Activated CD4-positive, alpha-beta T cell treated with anti-CD3 and anti-CD28 coated beads for 1 hour (primary cell): ENCODE results near the gene CCBE1.
A peak's percentile ranks its signal among the peaks of the same experiment; 100 is the strongest.

ENCODE experiments used
- DNase-seq: peaks from one replicate; pipeline ENCODE4 v3.0.0-alpha.2; 2020

Gene CCBE1

DNA sequence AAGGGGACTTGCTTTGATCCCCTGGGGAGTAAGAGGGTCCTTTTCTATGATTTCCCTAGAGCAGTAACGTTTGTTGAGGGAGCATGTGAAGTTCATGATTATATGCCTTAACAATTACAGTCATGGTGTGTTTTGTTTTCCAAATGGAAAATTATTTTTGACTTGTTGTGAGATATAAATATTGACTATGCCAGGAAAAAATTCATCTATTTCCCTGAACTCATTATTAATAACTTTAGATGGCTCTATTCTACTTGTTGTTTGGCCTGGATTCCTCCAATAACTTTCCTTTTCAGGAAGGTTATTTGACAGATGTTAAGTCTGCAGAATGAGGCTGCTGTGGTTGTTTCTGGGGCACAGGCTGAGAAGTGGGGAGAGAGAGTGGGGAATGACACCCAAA, 266.1 kb downstream of the CCBE1 start:
- DNase-seq, result no peak

DNA sequence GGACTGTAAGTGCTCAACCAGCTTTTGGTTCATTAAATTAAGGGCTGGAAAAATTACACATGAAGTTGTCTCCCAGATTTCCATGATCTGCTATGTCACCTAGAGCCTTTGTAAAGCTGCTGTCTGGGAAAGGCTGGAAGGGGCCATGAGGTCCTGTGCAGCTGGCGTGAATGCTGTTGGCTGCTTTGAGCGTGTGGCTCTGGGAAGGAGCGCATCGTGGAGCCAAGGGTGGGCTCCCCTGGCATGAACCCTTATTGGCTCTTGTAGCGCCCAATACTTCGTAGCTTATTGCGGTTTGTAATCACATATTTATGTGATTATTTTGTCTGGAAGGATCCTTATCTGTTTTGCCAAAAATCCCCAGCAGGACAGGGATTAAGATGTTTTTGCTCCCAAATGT, 267.6 kb downstream of the CCBE1 start:
- DNase-seq, result no peak

GRCh38 chr18:59428018-59428417, 269.2 kb downstream of the CCBE1 start:
- no peak for DNase-seq

DNA sequence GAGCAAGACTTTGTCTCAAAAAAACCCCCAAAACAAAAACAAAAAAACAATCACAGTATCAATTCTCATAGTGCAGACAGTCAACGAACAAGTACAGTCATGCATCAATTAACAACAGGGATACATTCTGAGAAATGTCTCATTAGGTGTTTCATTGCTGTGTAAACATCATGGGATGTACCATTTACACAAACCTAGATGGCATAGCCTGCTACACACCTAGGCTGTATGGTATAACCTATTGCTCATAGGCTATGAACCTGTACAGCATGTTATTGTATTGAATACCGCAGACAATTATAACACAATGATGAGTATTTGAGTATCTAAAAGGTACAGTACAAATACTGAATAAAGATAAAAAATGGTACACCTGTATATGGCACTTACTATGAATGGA, 270.4 kb downstream of the CCBE1 start:
- no peak for DNase-seq

DNA sequence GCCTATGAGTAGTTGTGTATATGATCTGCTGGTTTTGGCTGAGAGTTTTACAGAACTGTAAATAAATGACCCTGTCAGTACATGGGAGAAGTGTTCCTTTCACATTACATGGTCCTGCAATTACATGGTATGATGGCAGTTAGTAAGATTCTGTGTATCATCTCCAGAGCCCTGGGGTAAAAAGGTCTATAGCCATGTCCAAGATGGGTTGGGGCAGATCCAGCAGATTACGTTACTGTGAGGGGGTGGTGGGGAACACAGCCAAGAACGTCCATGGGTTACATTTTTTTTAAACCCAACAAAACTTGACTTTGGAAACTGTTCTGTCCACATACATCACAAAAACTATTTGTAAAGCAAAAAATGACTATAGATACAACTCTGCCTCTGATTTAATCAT, 274.0 kb downstream of the CCBE1 start:
- DNase-seq, result no peak

GRCh38 chr18:59420244-59420643, 277.0 kb downstream of the CCBE1 start:
- DNase-seq, result no peak

GRCh38 chr18:59419386-59419785, 277.8 kb downstream of the CCBE1 start:
- no peak for DNase-seq

DNA sequence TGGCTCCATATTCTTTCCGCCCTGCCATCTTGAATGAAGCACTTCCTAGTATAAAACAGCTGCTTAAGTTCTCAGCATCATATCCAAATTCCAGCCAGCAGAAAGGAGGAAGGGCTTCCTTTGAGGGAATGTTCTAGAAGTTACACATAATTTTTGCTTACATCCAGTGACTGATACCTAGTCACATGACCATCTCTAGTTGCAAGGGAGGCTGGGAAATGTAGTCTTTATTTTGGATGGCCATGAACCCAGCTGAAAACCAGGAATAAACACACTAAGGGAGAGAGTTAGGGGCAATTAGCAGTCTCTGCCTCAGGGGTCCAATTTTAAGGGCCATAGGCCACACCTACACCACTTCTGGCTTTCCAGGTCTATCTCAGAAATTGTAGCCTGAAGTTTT, 280.4 kb downstream of the CCBE1 start:
- no peak for DNase-seq

GRCh38 chr18:59414111-59414653, 283.0 kb downstream of the CCBE1 start:
- DNase-seq, result no peak

DNA sequence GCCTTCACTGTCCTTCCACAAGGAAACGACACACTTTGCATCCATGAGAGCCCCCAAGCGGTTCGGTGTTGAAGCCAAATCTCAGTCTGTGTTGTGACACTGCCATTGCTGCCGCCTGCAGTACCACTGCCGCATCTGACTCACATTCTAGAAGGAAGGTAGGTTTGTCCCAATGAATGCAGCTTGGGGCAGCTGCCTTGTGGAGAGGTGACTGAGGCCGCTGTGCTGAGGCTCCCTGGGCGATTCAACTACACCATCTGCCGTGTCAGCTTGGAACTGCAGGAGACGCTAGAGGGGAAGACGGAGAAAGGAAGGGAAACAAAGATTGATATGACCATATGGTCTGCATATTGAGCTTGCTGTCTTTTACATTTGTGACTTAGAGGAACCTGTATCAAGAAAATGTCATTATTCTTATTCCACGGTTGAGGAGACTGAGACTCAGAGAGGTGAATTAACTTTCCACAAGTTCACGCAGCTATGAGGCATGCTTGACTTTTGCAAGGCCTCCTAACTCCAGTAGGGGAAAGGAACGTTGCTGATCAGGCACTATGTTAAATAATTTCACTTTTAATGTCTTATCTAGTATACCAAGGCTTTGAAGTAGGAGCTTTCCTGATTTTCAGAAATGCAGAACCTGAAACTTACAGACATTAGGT, 294.7 kb downstream of the CCBE1 start:
- peak; percentile 50 for DNase-seq

- no peak for DNase-seq
Observed at GRCh38 chr18:59400407-59400806, 296.8 kb downstream of the CCBE1 start.

- DNase-seq, result no peak
Observed at GRCh38 chr18:59395226-59396175, 301.7 kb downstream of the CCBE1 start.

GRCh38 chr18:59393381-59393780, 303.8 kb downstream of the CCBE1 start:
- no peak for DNase-seq

GRCh38 chr18:59388817-59389216, 308.4 kb downstream of the CCBE1 start:
- DNase-seq, result no peak

DNA sequence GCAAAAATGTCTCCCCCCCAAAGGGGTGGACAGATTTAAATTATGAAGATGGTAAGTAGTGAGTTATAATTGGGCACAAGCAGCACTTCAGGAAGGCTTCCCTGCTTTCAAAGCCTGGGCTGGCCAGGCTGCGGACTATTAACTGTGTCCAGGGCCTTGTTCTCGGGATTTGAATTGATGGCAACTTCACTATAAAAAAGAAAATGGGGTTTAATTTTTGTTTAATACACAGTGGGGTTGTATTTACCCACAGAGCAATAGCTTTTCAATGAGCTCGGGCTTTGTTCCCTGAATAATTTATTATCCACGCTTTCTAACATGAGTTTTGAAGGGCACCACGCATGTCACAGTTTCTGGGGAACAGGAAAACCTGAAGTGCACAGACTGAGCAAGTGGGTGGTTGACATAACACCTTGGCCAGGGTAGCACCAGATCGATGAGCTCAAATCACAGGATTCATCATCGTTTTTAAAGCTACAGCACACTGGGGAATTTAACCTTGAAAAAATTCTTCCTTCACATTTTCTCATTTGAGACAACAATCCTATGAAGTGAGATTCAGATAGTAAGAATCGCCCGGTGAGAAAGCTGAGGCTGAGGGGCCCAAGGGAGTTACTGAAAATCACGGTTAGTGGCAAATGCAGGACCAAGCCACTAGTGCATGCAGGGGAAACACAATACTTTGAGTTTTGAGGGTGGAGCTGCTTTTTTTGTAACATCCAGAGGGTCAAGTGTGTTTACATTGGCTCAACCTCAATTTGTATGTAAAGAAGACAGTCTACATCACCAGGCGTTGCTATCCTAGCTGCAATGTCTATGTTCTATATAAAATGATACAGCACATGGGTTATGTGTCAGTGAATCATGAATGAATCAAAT, 309.3 kb downstream of the CCBE1 start:
- no peak for DNase-seq

DNA sequence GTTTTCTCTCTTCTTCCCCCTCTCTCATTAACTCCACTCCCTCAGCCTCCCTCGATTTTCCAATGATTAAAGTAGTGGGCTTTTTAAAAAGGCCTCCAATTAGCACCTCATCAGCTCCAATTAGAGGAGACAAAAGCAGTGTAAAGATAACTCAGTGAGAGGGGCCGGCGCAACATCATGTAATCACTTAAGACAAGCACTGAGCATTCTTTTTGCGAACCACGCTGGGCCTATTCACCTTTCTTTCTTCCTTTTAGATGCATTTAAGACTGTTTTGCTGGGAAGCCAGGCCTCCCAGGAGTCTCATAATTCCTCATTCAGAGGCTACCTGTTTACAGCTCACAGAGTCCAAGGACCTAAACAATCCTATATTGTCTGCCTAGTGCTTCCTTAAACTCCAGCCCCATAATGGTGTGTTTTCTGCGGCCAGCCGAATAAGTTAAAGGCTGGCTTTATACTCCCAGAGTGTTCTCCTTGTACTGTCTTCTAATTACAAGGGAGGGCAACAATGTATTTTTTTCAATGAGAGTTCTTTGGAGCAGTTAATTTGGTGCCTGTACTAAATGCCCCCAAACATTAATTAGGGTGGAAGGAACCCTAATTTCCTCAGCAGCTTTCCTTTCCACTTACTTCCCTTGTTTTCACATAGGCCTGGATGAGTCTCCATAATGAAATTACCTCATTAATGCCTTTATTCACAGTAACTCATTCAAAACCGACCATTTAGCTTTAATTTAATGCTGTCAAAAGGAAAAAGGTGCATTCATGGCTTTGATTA, 310.1 kb downstream of the CCBE1 start:
- DNase-seq, result no peak

DNA sequence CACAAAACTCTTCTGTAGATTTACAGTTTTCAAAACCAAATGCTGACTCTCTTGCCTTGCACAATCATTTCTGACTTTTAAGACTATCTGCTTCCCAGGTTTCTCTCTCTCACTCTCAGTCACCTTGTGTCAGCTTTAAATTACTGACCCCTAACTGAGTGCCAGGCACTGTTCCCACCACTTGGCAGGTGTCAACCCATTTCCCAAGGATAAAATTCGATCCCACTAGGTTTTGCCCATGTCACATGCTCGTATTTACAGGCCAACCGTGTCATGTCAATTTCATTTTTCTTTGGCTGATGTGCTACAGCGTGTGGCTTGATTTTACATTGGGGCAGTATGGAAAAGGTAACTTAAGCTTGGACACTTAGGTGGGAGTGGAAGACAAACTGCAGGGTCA, 312.0 kb downstream of the CCBE1 start:
- DNase-seq, result no peak

DNA sequence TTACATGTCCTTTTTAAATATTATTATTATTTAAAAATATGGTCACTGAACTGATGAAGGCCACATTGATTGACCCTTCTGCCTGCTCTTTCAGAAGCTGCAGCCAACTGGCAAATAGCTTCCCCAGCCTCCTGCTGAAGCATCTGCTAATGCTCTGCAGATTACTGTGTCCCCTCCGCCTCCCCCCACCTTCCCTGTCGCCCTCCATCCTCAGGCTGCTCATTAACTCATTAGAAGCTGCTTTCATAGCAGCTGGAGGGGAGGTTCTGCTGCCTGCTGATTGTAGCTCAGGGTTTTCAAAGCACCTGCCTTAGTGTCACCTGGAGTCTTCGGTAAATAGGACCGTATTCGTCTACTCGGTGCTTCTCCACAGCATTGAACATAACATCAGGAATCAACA, 313.4 kb downstream of the CCBE1 start:
- DNase-seq, result no peak

- no peak for DNase-seq
Observed at GRCh38 chr18:59382383-59382782, 314.8 kb downstream of the CCBE1 start.

DNA sequence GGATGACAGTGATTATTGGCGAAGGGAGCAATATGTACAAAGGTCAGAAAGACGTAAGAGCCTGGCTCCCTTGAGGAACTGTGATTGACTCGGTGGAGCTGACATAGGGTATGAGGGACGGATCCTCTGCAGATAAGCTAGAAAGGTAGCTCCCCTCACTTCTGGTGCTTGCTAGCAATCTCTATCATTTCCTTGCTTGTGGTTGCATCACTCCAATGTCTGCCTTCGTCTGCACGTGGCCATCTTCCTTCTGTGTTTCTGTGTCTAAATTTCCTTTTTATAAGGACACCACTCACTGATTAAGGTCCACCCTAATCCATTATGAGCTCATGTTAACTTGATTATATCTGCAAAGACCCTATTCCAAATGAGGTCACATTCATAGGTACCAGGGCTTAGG, 315.3 kb downstream of the CCBE1 start:
- DNase-seq, result no peak
